Measurements from ENCODE around the gene TK2.
"Not testable (repeated sequence)": the region's sequence is repeated elsewhere in the genome, so short reads cannot be mapped to it uniquely, and the experiment has no call there.

The TK2 gene

DNA sequence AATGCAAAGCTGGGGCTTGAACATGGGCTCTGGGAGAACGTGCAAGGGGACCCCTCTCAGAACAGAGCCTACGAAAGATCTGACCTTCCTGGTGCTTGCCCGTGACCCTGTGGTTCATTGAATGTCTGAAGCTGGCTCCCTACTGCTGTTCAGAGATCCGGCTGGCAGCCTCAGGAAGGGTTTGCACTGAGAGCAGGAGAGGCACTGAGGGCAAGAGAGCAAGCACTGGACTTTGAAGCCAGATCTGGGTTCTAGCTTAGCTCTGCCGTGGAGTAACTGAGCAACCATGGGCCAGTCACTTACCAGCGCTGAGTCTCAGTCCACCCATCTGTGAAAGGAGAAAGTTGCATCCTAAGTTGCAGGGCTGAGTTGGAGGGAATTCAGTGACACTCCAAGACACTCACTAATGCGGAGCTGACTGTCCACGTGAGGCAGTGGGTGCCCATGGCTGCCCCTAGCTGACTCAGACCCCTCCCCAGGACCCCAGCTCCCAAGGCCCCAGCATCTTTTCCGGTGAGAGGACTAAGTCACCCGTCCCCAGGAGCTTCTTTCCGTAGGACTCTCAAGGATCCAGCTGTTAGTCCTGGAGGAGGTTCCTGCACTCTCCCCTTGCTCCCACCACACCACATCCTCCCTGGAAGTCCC lies 81.5 kb downstream of the TK2 start:
- H3K27me3 ChIP-seq = no peaks in the 10 kb centered on the region
- H3K36me3 ChIP-seq = peaks cover 0 to 20% (median 4%) of the 10 kb centered on the region in 3 donors
- H3K9me3 ChIP-seq = no peaks in the 10 kb centered on the region
- TF ChIP-seq, protein P1, sequence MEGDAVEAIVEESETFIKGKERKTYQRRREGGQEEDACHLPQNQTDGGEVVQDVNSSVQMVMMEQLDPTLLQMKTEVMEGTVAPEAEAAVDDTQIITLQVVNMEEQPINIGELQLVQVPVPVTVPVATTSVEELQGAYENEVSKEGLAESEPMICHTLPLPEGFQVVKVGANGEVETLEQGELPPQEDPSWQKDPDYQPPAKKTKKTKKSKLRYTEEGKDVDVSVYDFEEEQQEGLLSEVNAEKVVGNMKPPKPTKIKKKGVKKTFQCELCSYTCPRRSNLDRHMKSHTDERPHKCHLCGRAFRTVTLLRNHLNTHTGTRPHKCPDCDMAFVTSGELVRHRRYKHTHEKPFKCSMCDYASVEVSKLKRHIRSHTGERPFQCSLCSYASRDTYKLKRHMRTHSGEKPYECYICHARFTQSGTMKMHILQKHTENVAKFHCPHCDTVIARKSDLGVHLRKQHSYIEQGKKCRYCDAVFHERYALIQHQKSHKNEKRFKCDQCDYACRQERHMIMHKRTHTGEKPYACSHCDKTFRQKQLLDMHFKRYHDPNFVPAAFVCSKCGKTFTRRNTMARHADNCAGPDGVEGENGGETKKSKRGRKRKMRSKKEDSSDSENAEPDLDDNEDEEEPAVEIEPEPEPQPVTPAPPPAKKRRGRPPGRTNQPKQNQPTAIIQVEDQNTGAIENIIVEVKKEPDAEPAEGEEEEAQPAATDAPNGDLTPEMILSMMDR (IDR thresholded peaks at IDR 0.05) = no peak
- intact Hi-C loops (cut with DNase I; ENCODE audit: low total_unique reads) = no loop called here
- H3K4me3 ChIP-seq = no peak overlapping the region
- no peak for DNase-seq
- H3K27ac ChIP-seq = no peak overlapping the region
- H3K4me1 ChIP-seq = no peaks in the 10 kb centered on the region

DNA sequence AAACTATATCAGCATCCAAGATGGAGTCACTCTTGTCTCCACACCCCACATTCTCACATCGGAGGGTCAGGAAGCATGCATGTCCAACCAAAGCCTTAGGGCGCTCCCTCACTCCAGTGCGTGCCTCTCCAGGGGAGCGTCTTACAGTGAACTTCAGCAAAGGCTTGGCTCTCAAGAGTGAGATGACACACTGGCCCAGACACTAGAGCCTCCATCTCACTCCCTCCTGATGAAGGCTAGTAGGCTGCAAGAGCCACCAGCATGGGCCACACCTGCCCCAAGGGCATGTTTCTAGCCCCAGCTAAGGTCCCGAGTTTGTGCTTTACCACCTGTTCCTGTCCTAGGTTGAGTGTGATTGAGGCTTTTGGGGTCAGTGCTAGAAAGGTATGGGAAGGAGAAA lies 82.3 kb downstream of the TK2 start:
- H3K4me3 ChIP-seq = no peak overlapping the region
- H3K4me1 ChIP-seq = no peaks in the 10 kb centered on the region
- H3K27me3 ChIP-seq = no peaks in the 10 kb centered on the region
- TF ChIP-seq, protein P1 (IDR thresholded peaks at IDR 0.05) = no peak
- no peak overlapping the region for H3K27ac ChIP-seq
- intact Hi-C loops (cut with DNase I; ENCODE audit: low total_unique reads) = no loop called here
- peak in 1 of 2 donors; percentile 28 for DNase-seq
- H3K9me3 ChIP-seq = no peaks in the 10 kb centered on the region
- H3K36me3 ChIP-seq = peaks cover 0 to 20% (median 4%) of the 10 kb centered on the region in 3 donors

DNA sequence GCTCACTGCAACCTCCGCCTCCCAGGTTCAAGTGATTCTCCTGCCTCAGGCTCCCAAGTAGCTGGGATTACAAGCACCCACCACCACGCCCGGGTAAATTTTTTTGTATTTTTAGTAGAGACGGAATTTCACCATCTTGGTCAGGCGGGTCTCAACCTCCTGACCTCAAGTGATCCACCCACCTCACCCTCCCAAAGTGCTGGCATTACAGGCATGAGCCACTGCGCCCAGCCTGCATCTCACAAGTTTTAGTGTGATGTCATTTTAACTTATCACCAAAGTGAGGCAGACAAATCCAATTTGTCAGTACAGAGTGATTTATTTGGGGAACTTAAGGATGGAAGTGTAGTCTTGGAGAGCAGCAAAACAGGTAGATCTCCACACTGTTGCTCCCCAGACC lies 83.3 kb downstream of the TK2 start:
- intact Hi-C loops (cut with DNase I; ENCODE audit: low total_unique reads); H3K4me1 ChIP-seq; H3K9me3 ChIP-seq; DNase-seq; H3K27me3 ChIP-seq; H3K27ac ChIP-seq; H3K4me3 ChIP-seq: not testable (repeated sequence)
- peaks cover 0 to 13% (median 4%) of the 10 kb centered on the region in 3 donors for H3K36me3 ChIP-seq

DNA sequence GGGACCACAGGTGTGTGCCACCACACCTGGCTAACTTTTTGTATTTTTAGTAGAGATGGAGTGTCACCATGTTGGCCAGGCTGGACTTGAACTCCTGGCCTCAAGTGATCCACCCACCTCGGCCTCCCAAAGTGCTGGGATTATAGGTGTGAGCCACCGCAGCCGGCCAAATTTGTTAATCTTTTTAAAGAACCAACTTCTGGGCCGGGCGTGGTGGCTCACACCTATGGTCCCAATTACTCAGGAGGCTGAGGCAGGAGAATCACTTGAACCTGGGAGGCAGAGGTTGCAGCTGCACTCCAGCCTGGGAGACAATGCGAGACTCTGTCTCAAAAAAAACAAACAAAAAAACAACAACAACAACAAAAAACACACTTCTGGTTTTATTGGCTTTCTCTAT lies 84.0 kb downstream of the TK2 start:
- H3K36me3 ChIP-seq; H3K27me3 ChIP-seq; intact Hi-C loops (cut with DNase I; ENCODE audit: low total_unique reads); H3K4me1 ChIP-seq; H3K27ac ChIP-seq; H3K9me3 ChIP-seq; H3K4me3 ChIP-seq: not testable (repeated sequence)
- peak in 1 of 2 donors; percentile 17 for DNase-seq

DNA sequence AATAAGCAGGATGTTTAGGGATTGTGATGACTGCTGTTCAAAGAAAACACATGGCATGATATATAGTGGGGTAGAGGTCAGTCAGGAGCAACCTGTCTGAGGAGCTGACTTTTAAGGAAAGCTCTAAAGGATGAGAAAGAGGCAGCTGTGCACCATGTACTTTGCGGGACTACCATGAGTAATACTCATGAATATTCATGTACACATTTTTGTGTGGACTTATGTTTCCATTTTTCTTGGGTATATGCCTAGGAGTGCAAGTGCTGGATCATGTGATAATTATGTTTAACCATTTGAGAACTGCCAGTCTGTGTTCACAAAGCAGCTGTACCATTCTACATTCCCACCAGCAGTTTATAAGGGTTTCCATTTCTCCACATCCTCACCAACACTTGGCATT lies 87.0 kb downstream of the TK2 start:
- H3K27me3 ChIP-seq = peaks cover 0 to 38% of the 10 kb centered on the region in 2 donors
- no peak overlapping the region for H3K27ac ChIP-seq
- no peak for DNase-seq
- intact Hi-C loops (cut with DNase I; ENCODE audit: low total_unique reads) = no loop called here
- no peaks in the 10 kb centered on the region for H3K36me3 ChIP-seq
- H3K9me3 ChIP-seq = no peaks in the 10 kb centered on the region
- no peaks in the 10 kb centered on the region for H3K4me1 ChIP-seq
- TF ChIP-seq, protein P1 (IDR thresholded peaks at IDR 0.05) = no peak
- H3K4me3 ChIP-seq = no peak overlapping the region

DNA sequence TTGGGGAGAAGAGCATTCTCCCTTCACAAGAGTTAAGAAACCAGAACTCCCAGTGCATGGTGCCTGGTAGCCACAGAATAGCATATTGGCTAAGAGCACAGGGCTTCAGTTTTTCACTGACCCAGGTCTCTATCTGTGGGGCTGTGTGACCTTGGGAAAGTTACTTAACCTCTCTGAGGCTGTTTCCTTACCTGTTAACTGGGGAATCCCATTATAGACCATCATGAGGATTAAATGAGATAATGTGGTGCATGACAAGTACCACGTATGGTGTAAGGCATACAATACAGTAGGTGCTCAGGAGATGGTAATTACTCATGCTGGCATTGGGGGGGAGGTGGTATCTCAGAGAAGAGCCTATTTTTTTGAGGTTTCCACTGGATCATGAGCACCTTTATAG lies 89.2 kb downstream of the TK2 start:
- H3K27me3 ChIP-seq = peaks cover 0 to 43% of the 10 kb centered on the region in 2 donors
- TF ChIP-seq, protein P1 (IDR thresholded peaks at IDR 0.05) = no peak

DNA sequence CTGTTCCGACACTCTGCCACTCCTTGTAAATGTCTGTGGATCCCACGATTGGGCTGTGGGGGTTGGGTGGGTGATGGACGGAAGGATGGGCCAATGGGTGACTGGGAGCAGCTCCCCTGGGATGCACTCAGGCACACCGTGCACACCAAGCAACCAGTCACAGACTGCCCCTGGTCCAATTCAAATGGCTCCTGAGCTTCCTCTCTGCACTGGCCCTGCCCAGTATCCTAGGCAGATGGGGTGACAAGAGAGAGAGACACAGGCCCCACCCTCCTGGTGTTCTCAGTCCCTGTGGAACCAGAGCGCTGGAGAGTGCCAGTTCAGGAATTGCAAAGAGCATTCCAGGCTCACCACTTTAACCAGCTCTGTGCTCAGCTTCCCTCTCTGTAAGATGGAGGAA lies 90.0 kb downstream of the TK2 start:
- Histone ChIP-seq H3K4me3 (no peak overlapping the region), H3K27ac (no peak overlapping the region), H3K4me1 (no peaks in the 10 kb centered on the region), H3K27me3 (peaks cover 0 to 43% of the 10 kb centered on the region in 2 donors), H3K36me3 (no peaks in the 10 kb centered on the region), H3K9me3 (no peaks in the 10 kb centered on the region)
- TF ChIP-seq, protein P1 (IDR thresholded peaks at IDR 0.05) = no peak
- intact Hi-C loops (cut with DNase I; ENCODE audit: low total_unique reads) = no loop called here
- DNase-seq = no peak

More for the DNA sequence above, 89.2 kb downstream of the TK2 start:
- Histone ChIP-seq H3K27ac (no peak overlapping the region), H3K4me3 (no peak overlapping the region), H3K36me3 (no peaks in the 10 kb centered on the region), H3K4me1 (no peaks in the 10 kb centered on the region), H3K9me3 (no peaks in the 10 kb centered on the region)
- intact Hi-C loops (cut with DNase I; ENCODE audit: low total_unique reads) = no loop called here
- no peak for DNase-seq
